Glutamatergic neuron (in vitro differentiated cells): Measurements from ENCODE around the gene LIMS2. TPM values are rescaled to one million over a fixed set of nuclear protein-coding genes. Genes with fewer than 3 reads are reported as not detected.

Experiments used
- DNase-seq: peaks from one replicate; pipeline ENCODE4 v3.0.0; 2022
- H3K27ac Mint-ChIP-seq: one replicate; pipeline ENCODE4 v1.8.0; 2020; ENCODE audit warnings: mild to moderate bottlenecking, mixed read lengths, inconsistent platforms; ENCODE audit not compliant: unreplicated experiment
- H3K27me3 Mint-ChIP-seq: one replicate; pipeline ENCODE4 v1.8.0; 2020; ENCODE audit warnings: mild to moderate bottlenecking, moderate library complexity, mixed read lengths, inconsistent platforms; ENCODE audit not compliant: unreplicated experiment
- H3K36me3 Mint-ChIP-seq: one replicate; pipeline ENCODE4 v1.8.0; 2020; ENCODE audit warnings: mild to moderate bottlenecking, mixed read lengths, inconsistent platforms; ENCODE audit not compliant: unreplicated experiment
- H3K4me1 Mint-ChIP-seq: one replicate; pipeline ENCODE4 v1.8.0; 2020; ENCODE audit warnings: mild to moderate bottlenecking, low read depth, mixed read lengths, inconsistent platforms; ENCODE audit not compliant: unreplicated experiment
- H3K4me3 Mint-ChIP-seq: one replicate; pipeline ENCODE4 v1.8.0; 2020; ENCODE audit warnings: mild to moderate bottlenecking, mixed read lengths, inconsistent platforms; ENCODE audit not compliant: unreplicated experiment
- H3K9me3 Mint-ChIP-seq: one replicate; pipeline ENCODE4 v1.8.0; 2020; ENCODE audit warnings: mild to moderate bottlenecking, moderate library complexity, mixed read lengths, inconsistent platforms; ENCODE audit not compliant: unreplicated experiment
- total RNA-seq: library from RNA; stranded (reverse); fragmentation: NEBNext Ultra II Directional; extraction: Animal tissue kit (Norgen Biotek cat#: 25700); gene quantifications from one replicate; pipeline ENCODE4 v1.2.1, GENCODE V29; 2021; ENCODE audit not compliant: unreplicated experiment
- TF ChIP-seq, protein P1 (sequence below): fragments of 200-600 bp; sonication (generic); IDR thresholded peaks from one replicate; pipeline ENCODE4 v1.5.0; 2021; ENCODE audit not compliant: partially characterized antibody, unreplicated experiment

The LIMS2 gene
- total RNA-seq, 1 donor from 2014 or later = 0.29 TPM

DNA sequence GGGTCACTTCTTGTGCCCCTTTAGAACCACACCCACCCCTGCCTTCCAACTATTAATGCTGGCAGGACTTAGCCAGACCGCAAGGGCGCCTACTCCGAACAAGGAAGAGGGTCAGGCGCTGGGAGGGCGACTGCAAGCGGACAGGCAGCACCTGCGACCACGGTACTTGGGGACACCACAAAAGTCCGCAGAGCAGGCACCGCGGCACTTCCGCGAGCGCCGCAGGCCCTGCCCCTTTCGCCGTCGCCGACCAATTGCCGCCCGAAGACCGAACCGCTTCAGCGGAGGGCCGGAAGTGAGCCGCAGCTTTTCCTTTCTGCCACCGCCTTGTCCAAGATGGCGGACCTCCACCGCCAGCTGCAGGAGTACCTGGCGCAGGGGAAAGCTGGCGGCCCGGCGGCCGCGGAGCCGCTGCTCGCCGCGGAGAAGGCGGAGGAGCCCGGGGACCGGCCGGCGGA lies 25.9 kb upstream of the LIMS2 start, which contains the start of gene SFT2D3:
SFT2D3 (plus strand) TSS at position 305 of the 458 bp plus-strand sequence; CDS start at position 337, 32 bp downstream.
- Mint-ChIP-seq H3K27ac (peak within 1 kb of the TSS; percentile 95), H3K9me3 (peaks cover 21% of the 10 kb centered on the region), H3K27me3 (peaks cover 6% of the 10 kb centered on the region), H3K4me1 (peaks cover 19% of the 10 kb centered on the region), H3K36me3 (no peaks in the 10 kb centered on the region), H3K4me3 (peak within 1 kb of the TSS; percentile 93)
- TF ChIP-seq, protein P1, sequence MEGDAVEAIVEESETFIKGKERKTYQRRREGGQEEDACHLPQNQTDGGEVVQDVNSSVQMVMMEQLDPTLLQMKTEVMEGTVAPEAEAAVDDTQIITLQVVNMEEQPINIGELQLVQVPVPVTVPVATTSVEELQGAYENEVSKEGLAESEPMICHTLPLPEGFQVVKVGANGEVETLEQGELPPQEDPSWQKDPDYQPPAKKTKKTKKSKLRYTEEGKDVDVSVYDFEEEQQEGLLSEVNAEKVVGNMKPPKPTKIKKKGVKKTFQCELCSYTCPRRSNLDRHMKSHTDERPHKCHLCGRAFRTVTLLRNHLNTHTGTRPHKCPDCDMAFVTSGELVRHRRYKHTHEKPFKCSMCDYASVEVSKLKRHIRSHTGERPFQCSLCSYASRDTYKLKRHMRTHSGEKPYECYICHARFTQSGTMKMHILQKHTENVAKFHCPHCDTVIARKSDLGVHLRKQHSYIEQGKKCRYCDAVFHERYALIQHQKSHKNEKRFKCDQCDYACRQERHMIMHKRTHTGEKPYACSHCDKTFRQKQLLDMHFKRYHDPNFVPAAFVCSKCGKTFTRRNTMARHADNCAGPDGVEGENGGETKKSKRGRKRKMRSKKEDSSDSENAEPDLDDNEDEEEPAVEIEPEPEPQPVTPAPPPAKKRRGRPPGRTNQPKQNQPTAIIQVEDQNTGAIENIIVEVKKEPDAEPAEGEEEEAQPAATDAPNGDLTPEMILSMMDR = no peak
- peak; percentile 93 for DNase-seq

GRCh38 chr2:127700527-127701192 lies 25.3 kb upstream of the LIMS2 start:
- TF ChIP-seq, protein P1 = no peak
- Mint-ChIP-seq H3K4me3 (peak overlapping the region; percentile 93), H3K27ac (peak overlapping the region; percentile 94), H3K27me3 (peaks cover 6% of the 10 kb centered on the region), H3K4me1 (peaks cover 19% of the 10 kb centered on the region), H3K9me3 (peaks cover 21% of the 10 kb centered on the region), H3K36me3 (no peaks in the 10 kb centered on the region)
- DNase-seq = peak; percentile 62

GRCh38 chr2:127698553-127699355 lies 23.4 kb upstream of the LIMS2 start:
- peak overlapping the region; percentile 4 for H3K27ac Mint-ChIP-seq
- no peak overlapping the region for H3K4me3 Mint-ChIP-seq
- H3K4me1 Mint-ChIP-seq = peaks cover 19% of the 10 kb centered on the region
- H3K9me3 Mint-ChIP-seq = peaks cover 21% of the 10 kb centered on the region
- TF ChIP-seq, protein P1 = no peak
- DNase-seq = no peak
- H3K36me3 Mint-ChIP-seq = no peaks in the 10 kb centered on the region
- peaks cover 6% of the 10 kb centered on the region for H3K27me3 Mint-ChIP-seq

DNA sequence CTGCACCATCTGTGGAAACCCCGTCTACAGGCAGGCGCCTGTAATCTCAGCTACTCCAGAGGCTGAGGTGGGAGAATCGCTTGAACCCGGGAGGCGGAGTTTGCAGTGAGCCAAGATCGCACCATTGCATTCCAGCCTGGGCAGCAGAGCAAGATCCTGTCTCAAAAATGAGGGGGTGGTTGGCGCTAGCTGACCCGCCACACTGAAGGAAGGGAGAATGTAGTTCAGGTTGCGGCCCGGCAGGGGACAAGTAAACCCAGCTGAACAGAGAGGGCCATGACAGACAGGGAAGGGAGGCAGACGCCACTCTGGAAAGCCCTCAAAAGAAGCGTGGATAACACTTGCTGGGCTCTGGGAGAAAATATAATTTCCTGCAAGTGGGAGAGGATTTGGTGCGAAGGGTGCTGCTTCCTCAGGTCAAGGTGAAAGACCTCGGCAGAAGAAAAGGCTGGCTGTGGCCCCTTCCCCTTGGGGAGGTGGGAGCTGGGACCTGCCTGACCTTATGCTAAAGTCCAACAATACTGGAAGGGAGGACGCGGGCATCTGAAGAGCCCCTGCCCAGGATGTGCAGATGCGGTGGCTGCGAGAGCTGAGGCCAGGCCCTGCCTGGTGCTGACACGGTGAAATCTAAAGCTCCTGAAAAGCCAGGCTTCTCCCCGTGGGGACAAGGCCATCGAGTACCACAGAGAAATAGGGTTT lies 22.3 kb upstream of the LIMS2 start:
- peaks cover 12% of the 10 kb centered on the region for H3K4me1 Mint-ChIP-seq
- H3K36me3 Mint-ChIP-seq = no peaks in the 10 kb centered on the region
- TF ChIP-seq, protein P1 = no peak
- H3K4me3 Mint-ChIP-seq = no peak overlapping the region
- peaks cover 6% of the 10 kb centered on the region for H3K27me3 Mint-ChIP-seq
- H3K27ac Mint-ChIP-seq = no peak overlapping the region
- DNase-seq = no peak
- H3K9me3 Mint-ChIP-seq = peaks cover 20% of the 10 kb centered on the region
